ENCODE measurements around the gene NFIA.

NFIA gene

GRCh38 chr1:61420243-61420642, 337.9 kb downstream of the NFIA start:
- DNase-seq = no peak

GRCh38 chr1:61420909-61421835, 338.8 kb downstream of the NFIA start:
- DNase-seq = no peak

GRCh38 chr1:61423643-61424042, 341.3 kb downstream of the NFIA start:
- DNase-seq = no peak

GRCh38 chr1:61424382-61424781, 342.0 kb downstream of the NFIA start:
- peak; percentile 46 for DNase-seq

- DNase-seq = no peak
These were observed 342.7 kb downstream of the NFIA start for GRCh38 chr1:61425040-61425439.

GRCh38 chr1:61426254-61426653, 343.9 kb downstream of the NFIA start:
- DNase-seq = no peak

GRCh38 chr1:61426885-61427284, 344.5 kb downstream of the NFIA start:
- no peak for DNase-seq

GRCh38 chr1:61427510-61427909, 345.1 kb downstream of the NFIA start:
- no peak for DNase-seq

- no peak for DNase-seq
These were observed 345.8 kb downstream of the NFIA start for GRCh38 chr1:61428146-61428545.

- no peak for DNase-seq
These were observed 350.4 kb downstream of the NFIA start for GRCh38 chr1:61432616-61433388.

- no peak for DNase-seq
These were observed 351.3 kb downstream of the NFIA start for GRCh38 chr1:61433646-61434045.

GRCh38 chr1:61434276-61434675, 351.9 kb downstream of the NFIA start:
- DNase-seq = no peak

GRCh38 chr1:61435226-61435625, 352.9 kb downstream of the NFIA start:
- DNase-seq = no peak

- DNase-seq = no peak
These were observed 353.7 kb downstream of the NFIA start for GRCh38 chr1:61436016-61436415.

GRCh38 chr1:61436491-61437120, 354.2 kb downstream of the NFIA start:
- DNase-seq = no peak

GRCh38 chr1:61439234-61439633, 356.9 kb downstream of the NFIA start:
- no peak for DNase-seq

- DNase-seq = no peak
These were observed 359.4 kb downstream of the NFIA start for GRCh38 chr1:61441723-61442262.

- no peak for DNase-seq
These were observed 360.2 kb downstream of the NFIA start for GRCh38 chr1:61442544-61442943.

GRCh38 chr1:61444288-61444687, 361.9 kb downstream of the NFIA start:
- DNase-seq = no peak

GRCh38 chr1:61445269-61445825, 363.0 kb downstream of the NFIA start:
- DNase-seq = no peak

GRCh38 chr1:61446531-61446991, 364.2 kb downstream of the NFIA start:
- no peak for DNase-seq

- no peak for DNase-seq
These were observed 365.0 kb downstream of the NFIA start for GRCh38 chr1:61447106-61447967.

All from NCI-H1417 treated with DMSO at 0.1 percent for 48 hours (cell line).